Stimulated activated CD4-positive, alpha-beta T cell treated with anti-CD3 and anti-CD28 coated beads, Interleukin-1b, Interleukin-23, amount 100 ng/mL, for 4 hours (primary cell): ENCODE data around the gene MPHOSPH9.

Experiments used
- DNase-seq, 2 donors: peaks; one replicate each; pipeline ENCODE4 v3.0.0-alpha.2; 2020; ENCODE audit warnings: low read depth in 2 of 2

The MPHOSPH9 gene, protein sequence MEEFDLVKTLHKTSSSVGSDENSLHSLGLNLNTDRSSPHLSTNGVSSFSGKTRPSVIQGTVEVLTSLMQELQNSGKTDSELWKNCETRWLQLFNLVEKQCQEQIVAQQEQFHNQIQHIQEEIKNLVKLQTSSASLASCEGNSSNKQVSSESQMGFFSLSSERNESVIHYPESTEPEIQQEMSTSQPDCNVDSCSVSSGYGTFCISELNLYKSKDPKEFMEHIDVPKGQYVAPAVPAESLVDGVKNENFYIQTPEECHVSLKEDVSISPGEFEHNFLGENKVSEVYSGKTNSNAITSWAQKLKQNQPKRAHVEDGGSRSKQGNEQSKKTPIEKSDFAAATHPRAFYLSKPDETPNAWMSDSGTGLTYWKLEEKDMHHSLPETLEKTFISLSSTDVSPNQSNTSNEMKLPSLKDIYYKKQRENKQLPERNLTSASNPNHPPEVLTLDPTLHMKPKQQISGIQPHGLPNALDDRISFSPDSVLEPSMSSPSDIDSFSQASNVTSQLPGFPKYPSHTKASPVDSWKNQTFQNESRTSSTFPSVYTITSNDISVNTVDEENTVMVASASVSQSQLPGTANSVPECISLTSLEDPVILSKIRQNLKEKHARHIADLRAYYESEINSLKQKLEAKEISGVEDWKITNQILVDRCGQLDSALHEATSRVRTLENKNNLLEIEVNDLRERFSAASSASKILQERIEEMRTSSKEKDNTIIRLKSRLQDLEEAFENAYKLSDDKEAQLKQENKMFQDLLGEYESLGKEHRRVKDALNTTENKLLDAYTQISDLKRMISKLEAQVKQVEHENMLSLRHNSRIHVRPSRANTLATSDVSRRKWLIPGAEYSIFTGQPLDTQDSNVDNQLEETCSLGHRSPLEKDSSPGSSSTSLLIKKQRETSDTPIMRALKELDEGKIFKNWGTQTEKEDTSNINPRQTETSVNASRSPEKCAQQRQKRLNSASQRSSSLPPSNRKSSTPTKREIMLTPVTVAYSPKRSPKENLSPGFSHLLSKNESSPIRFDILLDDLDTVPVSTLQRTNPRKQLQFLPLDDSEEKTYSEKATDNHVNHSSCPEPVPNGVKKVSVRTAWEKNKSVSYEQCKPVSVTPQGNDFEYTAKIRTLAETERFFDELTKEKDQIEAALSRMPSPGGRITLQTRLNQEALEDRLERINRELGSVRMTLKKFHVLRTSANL

DNA sequence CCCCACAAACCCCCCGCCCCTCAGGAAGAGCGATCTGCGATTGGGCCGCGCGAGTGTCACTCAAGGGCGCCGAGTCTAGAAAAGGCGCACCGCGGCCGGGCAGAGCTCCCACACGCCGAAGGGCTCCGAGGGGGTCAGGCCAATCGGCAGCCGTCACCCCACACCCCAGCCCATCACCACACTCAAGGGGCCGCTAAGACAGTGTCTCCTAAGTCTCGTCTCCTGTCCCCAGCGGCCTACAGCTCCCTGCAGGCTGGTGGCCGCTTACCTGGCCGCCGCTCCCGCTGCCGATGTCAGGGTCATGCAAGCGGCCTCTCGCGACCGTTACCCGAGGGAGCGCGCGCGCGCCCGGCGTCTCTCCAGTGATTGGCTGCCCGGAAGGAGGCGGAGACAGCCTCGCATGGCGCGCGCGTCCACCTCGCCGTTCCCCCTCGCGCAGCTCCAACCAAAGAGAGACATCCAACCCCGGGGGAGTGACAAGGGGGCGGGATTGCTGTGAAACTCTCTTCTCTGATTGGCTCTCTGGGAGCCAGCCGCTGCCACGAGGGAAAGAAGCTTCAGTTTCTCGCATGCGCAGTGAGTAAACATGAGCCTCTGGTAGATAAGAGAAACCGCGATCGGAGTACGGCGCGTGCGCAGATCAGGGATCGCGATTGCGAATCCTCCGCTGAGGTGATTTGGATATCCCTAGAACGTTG, at the start of gene MPHOSPH9, which contains the start of gene MTRFR:
TSS of gene MPHOSPH9 (minus strand) at position 335 of the 698 bp plus-strand sequence. CDS start 2,777 bp downstream, outside the sequence.
TSS of gene MTRFR (plus strand) at position 630 of the 698 bp plus-strand sequence. CDS start 20,239 bp downstream, outside the sequence.
- peak; percentile 94 to 97 for DNase-seq

DNA sequence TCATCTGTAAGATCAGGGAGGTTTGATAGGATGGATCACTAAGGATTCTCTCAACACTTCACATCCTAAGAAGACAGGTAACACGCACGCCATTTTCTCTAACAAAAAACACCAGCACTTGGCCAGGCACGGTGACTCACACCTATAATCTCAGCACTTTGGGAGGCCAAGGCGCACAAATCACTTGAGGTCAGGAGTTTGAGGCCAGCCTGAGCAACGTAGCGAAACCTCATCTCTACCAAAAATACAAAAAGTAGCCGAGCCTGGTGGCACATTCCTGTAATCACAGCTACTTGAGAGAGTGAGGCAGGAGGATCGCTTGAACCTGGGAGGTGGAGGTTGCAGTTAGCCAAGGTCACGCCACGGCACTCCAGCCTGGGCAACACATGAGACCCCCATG, 49.2 kb upstream of the MPHOSPH9 start:
- DNase-seq: no peak

DNA sequence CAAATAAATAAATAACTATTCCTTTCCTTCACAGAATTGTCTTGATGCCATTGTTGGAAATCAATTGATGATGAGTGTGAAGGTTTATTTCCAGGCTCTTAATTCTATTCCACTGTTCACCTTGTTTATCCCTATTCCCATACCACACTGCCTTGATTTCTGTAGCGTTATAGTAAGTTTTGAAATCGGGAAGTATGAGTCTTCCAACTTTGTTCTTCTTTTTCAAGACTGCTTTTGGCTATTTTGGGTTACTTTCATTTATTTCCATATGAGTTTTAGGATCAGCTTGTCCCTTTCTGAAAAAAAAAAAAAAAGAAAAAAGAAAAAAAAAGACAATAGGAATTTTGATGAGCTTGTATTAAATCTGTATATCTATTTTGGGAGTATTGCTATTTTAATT, 48.0 kb upstream of the MPHOSPH9 start:
- DNase-seq: no peak

DNA sequence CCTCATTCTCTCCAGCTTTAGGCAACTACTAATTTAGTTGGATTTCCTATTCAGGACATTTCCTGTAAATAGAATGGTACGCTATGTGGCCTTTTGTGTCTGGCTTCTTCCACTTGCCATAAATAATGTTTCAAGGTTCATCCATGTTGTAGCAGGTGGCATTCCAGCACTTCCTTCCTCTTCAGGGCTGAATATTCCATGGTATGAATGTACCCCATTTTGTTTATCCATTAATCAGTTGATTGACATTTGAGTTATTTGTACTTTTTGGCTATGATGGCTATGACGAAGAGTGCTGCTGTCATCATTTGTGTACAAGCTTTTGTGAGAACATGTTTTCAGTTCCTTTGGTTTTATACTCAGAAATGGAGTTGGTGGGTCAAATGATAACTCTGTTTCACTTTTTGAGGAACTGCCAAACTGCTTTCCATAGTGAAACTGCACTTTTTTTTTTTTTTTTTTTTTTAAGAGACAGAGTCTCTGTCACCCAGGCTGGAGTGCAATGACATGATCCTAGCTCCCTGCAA, 45.2 kb upstream of the MPHOSPH9 start:
- no peak for DNase-seq

DNA sequence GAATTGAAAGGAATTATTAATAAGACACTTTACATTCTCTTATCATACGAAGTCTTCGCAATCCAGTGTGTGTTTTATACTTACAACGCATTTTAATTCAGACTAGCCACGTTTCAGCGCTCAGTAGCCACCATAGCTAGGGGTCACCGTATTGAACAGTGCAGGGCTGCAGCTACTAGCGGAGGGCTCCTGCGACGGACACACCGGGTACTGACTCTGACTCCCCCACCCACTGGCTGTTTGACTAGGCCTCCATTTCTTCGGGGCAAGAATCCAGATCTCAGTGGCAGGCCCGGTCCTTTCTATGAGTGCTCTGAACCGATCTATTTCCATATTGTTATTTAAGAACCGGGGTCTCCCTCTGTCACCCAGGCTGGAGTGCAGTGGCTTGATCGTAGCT, 40.2 kb upstream of the MPHOSPH9 start:
- DNase-seq: no peak

DNA sequence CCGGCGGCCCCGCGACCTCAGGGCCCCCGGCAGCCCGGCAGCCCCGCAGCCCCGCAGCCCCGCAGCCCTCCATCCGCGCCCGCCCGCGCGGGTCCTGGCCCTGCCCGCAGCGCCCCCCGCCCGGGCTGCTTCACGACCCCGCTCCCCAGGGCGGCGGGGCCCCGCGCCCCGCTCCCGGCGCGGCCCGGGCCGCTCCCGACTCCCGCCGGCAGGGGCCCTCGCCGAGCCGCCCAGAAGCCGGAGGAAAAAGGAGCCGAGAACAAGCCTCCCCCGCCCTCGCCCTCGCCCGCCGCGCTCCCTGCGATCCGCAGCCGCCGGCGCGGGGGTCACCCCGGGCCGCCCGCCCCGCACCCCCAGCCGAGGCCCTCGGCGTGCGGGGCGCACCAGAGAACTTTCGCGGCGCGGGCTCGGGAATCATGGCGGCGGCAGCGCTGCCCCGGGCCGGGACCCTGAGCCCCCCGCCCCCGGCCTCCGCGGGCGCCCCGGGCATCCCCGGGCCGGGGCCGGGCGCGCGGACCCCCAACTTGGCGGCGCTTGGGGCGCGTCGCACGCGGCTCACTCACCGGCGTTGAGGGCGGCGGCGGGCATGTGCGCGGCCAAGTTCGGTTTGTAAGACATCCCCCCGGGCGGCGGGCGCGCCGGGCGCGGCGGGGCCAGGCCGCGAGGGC, 38.2 kb upstream of the MPHOSPH9 start:
- DNase-seq: peak; percentile 70 to 77

DNA sequence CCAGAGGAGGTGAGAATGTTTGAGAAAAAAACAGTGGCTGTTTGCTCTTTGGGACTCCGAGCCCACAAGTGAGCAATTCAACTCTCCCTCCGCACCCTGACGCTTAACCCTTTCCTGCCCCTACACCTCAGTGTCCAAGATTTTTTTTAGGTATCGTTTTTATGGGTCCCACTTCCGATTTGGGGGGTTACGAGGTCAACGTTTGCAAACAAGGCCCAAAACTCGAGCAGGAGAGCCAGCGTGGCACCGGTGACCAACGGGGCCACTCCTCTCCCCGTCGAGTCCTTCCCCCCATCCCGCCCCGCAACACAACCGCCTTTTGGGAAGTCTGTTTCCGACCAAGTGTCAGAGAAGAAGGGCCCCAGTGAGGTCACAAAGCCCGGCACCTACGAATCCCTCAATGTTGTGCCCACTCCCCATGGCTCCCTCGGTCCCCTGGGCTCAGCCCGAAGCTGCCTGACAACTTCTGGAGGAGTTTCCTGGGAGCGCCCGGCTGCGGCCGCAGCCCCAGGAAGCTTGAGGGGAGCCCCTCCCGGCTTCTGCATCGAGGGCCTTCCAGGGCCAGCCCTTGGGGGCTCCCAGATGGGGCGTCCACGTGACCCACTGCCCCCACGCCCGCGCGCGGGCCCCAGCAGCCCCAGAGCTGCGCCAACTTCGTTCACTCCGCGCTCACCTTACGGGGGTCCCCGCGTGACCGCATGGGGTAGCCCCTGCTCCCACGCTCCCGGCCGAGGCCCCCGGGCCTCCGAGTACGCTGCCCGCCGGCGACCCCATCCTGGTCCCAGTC, 37.5 kb upstream of the MPHOSPH9 start:
- DNase-seq: no peak

DNA sequence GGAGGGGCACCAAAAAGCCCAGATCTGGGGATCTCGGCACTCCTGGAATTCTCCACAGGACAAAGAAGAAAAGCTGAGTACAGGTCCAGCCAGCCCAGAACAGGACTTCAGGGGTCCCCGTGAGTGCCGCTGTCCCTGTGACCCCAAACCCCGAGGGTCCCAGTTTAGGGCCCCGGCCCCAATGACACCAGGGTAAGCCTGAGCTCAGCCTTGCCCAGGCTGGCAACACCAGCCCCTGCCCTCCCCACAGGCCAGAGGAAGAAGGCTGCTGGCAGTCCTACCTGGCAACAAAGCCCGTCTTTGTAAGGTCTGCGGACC, 36.9 kb upstream of the MPHOSPH9 start:
- no peak for DNase-seq

DNA sequence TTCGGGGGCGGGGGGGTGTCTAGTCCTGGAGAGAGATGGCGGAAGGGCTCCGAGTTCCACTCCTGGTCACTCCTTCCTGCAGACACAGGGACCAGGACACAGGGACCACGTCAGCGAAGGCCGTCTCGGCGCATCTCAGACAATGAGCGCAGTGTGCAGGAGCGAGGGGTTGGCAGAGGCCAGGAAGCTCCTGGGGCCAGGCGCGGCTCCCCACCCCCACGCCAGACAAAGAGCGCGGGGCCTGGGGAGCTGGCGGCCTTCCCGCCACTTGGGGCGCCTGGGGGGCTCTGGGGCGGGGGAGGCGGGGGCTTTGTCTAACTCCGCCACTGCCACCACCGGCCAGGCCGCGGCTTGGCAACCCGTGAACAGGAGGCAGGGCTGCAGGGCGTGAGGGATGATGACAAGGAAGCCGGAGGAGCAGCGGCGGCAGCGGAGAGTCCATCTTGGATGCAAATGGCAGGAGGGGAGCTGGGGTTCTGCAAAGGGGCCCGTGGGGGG, 36.5 kb upstream of the MPHOSPH9 start:
- no peak for DNase-seq

DNA sequence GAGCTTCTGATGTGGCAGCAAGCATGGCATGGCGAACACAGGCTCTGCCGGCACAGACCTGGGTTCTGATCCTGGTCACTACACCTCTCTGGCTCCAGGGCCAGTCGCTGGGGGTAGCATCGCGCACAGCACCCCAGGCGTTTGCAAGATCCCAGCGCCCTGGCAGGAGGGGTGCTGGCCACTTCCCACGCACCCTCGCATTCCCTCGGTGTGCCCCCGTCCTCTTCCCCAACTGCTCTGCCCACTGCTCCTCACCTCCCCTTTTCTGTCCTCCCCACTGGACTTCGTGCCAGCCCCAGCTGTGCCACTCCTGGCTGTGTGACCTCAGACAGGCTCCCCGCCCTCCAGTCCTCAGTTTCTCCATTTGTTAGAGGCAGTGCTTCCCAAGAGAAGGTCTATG, 35.9 kb upstream of the MPHOSPH9 start:
- no peak for DNase-seq

DNA sequence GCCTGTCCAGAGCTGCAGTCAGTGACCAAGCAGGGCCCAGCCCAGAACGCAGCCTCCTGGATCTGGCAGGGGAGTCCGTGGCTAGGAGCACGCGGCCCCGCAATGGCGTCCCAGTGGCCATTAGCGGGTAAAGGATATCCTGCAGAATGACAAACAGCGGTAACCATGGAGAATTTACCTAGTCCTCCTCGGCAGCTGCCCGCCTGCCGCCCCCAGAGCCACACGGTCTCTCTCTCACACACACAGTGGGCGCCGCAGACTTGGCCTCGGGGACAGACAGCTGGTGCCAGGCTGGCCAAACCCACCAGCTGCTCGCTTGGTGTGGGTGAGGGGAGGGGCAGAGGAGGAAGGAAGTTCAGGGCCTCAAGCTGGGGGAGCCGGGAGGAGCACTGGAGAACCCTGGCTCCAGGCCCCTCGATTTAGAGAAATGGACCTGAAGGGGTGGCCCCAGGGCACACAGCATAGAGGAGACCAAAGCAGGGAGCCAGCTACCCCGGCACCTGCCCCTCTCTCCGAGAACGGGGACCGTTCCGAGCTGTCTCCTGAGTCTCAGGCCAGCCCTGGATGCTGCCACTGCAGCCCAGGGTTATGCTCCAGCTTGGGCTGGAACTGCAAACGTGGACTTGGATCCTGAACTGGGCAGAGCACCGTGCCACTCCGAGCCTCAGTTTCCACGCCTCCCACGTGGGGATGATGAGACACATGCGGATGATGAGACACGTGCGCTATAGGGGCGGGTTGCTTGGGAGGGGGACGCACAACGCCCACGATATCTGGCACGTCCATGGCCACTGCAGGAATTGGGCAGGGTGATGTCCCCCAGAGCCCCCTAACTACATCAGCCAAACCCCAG, 35.3 kb upstream of the MPHOSPH9 start:
- DNase-seq: no peak

DNA sequence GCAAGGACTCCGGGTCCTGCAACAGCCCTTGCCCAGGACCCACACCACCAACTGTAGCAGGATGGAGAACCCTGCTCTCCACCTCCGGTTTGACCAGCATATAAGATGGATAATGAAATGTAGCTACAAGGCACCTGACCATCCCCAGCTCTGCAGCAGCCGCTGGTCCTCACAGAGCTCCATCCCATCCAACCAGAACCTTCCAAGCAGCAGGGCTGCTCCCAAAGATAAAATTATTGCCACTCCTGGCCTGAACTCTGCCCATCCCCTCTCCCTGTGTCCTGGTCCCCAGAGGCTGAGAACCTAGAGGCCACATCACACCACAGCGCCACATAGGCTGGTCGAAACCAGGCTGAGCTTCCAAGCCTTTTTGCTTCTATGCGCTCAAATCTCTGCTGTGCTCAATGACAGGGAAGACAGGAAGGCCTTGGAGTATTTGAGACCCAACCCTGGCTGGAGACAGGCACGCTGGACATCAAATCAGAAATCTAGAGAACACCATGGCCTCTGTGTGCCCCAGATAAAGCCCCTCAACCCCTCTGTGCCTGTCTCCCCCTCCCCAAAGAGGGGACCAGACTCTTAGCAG, 34.5 kb upstream of the MPHOSPH9 start:
- DNase-seq: no peak

DNA sequence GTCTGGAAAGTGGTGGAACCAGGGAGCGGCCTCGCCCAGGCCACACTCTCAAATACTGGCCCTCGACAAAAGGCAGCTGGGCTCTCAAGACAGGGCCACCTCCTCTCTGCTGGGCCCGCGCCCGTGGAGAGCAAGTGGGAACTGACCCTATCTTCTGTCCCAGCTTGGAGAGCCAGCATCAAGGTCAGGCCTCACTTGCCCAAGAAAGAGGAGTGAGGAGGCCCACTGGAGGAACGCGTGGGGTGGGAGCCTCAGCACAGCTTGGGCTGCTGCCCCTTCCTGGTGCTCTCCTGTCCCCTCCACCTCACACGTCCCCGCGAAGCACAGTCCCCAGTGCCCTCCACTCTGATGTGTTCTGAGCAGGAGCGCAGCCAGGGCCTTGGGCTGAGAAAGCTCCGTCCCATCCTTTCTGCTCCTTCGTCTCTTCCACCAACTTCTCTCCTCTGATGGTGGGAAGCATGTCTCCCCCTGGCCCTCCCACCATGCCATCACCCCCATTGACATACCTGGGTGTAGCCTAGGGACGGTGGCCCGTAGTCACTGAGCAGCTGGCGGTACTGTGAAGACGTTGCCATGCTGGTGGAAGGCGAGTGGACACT, 33.8 kb upstream of the MPHOSPH9 start:
- no peak for DNase-seq

DNA sequence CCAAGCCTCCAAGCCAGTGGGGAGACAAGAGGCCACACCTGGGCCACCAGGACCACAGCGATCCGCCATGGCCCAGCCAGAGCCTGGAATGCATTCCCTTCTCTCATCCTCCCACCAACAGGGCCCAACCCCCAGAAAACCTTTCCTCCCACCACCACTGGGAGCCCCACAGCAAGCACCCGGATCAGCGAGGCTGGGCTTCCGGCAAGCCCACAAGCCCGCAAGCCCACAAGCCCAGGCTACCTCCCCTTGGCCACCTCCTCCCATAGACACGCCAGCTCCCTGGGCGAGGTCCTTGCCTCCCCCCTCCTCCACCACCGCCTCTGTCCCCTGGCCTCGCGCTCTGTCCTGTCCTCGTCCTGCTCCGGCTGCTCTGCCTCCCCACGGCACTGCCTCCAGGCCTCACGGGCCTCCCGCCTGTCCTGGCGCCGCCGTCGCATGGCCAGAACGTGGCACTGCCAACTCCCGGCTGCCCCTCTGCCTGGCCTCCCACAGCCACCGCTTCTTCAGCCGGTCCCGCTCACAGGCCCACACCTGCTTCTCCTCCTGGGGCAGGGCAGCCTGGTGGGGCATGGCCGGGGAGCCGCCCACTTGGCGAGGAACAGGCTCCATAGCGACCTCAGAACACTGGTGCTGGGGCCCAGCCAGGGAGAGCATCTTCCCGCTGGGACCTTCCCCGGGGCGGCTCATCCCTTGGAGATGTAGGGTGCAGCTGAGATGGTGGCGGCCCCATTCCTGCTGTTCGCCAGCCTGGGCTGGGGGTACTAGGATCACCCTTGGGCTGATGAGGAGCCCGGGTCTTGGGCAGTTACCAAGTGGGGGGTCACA, 33.1 kb upstream of the MPHOSPH9 start:
- DNase-seq: no peak

DNA sequence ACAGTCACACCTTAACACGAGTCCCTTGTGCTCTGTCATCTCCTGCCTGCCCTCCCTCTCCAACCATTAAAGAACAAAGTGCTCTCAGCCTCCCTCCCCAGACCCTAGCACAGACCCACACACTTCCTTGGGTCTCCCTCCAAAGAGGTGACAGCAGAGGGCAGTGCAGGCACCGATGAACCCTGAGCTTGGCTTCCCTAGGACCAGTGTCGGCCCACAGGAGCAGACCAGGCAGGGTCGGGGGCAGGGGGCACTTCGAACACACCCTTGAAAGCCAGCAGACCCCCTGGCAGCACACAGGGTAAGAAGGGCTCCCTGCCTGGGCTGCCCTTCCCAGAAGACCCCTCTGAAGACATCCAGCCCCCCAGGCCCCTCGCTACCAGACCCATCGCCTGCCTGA, 31.7 kb upstream of the MPHOSPH9 start:
- DNase-seq: no peak

DNA sequence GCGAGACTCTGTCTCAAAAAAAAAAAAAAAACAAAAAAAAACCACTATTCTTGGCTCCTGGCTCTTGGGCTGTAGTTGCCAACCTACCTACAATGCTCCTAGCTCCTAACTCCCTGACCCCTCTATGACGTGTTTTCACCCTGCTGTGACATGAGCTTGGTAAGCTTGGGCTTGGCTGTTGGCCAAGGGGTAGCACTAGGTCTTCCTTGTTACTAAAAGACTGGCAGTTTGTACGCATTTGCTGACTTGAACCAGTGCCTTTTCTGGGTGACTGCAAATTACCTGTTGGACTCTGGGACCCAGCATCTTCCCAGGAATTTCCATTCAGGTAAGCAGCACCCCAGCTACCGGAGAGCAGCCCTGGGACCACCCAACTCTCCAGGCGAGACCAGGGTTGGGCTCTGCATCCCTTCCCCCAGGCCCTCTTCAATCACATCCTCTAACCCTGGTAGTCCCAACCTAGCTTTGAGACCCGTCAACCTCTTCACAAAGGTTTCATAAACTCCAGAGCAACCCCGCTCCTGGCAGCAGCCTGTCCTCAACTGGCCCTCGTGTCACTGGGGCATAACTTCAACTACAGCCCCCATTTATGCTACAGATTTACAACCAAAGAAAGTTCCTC, 30.4 kb upstream of the MPHOSPH9 start:
- DNase-seq: no peak

DNA sequence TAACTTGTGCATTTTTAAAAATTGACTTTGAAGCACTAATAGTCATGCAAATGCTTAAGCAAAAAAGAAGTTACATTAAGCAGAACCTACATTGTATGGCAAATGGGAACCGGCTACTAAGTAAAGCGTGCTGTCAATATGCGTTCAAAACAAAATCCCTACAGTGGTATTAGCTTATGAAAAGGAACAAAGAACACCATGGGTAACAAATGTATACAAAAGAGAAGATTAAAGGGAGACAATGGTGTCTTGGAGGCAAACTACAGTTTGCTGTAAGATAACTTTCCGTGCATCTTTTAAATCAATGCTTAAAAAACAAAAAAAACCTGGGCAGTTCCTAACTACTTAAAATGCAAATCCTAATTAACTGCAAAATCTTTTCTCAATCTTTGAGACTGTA, 28.3 kb upstream of the MPHOSPH9 start:
- DNase-seq: no peak
